ENCODE measurements around the gene CEMIP. TPM values are rescaled to one million over a fixed set of nuclear protein-coding genes. Genes with fewer than 3 reads are reported as not detected.

Gene CEMIP
- polyA plus RNA-seq, 1 donor (not counting 4 experiments of a cell fraction or from before 2014, with no cell fraction given), result 2.3 TPM

GRCh38 chr15:80967991-80968510 is 188.9 kb downstream of the CEMIP start:
- FAIRE-seq, result no peak
- H3K4me1 ChIP-seq (ENCODE audit: control insufficient read depth, extremely low read depth, insufficient read depth, low read length), result peaks cover 9% of the 10 kb centered on the region
- H3K9me1 ChIP-seq (ENCODE audit: control insufficient read depth, extremely low read depth, insufficient read depth, low read length), result no peaks in the 10 kb centered on the region
- no peak overlapping the region for H3K9ac ChIP-seq (ENCODE audit: control insufficient read depth, extremely low read depth, insufficient read depth, low read length)
- H3K36me3 ChIP-seq (ENCODE audit: control insufficient read depth in 2 of 2, extremely low read depth in 1 of 2, insufficient read depth in 2 of 2, low read length in 2 of 2), result peaks cover 2 to 6% of the 10 kb centered on the region in 2 experiments
- H2AFZ ChIP-seq (ENCODE audit: control insufficient read depth, low read length), result no peak overlapping the region
- TF ChIP-seq CTCF (optimal IDR thresholded peaks at IDR 0.05 in 1 of 3, IDR thresholded peaks at IDR 0.05 in 1 of 3, conservative IDR thresholded peaks at IDR 0.05 in 1 of 3; ENCODE audit: extremely low read depth in 1 of 3, insufficient read depth in 2 of 3, low read length in 3 of 3) (no peak), EZH2 (IDR thresholded peaks at IDR 0.05; ENCODE audit: low read length) (no peak)
- H3K27ac ChIP-seq (ENCODE audit: control insufficient read depth, insufficient read depth, low read length), result no peak overlapping the region
- no peaks in the 10 kb centered on the region for H3K79me2 ChIP-seq (ENCODE audit: control insufficient read depth, insufficient read depth, low read length)
- H3K4me3 ChIP-seq (ENCODE audit: control insufficient read depth in 2 of 3, extremely low read depth in 1 of 3, insufficient read depth in 2 of 3, low read depth in 1 of 3, low read length in 3 of 3), result no peak overlapping the region
- no peaks in the 10 kb centered on the region for H4K20me1 ChIP-seq (ENCODE audit: control insufficient read depth, extremely low read depth, insufficient read depth, low read length)
- H3K9me3 ChIP-seq (ENCODE audit: control insufficient read depth, low read depth, low read length), result no peaks in the 10 kb centered on the region
- dilution Hi-C loops (cut with MboI; ENCODE audit: extremely low pct_ligation_motif_present, low sequenced_read_pairs), result no loop called here
- no peak overlapping the region for H3K4me2 ChIP-seq (ENCODE audit: control insufficient read depth, extremely low read depth, insufficient read depth, low read depth, low read length)
- no peak for DNase-seq (ENCODE audit: low read depth, low spot score)
- H3K27me3 ChIP-seq (ENCODE audit: control insufficient read depth, extremely low read depth, insufficient read depth, low read length), result no peaks in the 10 kb centered on the region

GRCh38 chr15:80969316-80969715 is 190.1 kb downstream of the CEMIP start:
- H3K9ac ChIP-seq (ENCODE audit: control insufficient read depth, extremely low read depth, insufficient read depth, low read length), result no peak overlapping the region
- H3K4me2 ChIP-seq (ENCODE audit: control insufficient read depth, extremely low read depth, insufficient read depth, low read depth, low read length), result no peak overlapping the region
- H3K9me3 ChIP-seq (ENCODE audit: control insufficient read depth, low read depth, low read length), result no peaks in the 10 kb centered on the region
- DNase-seq (ENCODE audit: low read depth, low spot score) (no peak), FAIRE-seq (no peak)
- no peak for TF ChIP-seq CTCF (optimal IDR thresholded peaks at IDR 0.05 in 1 of 3, IDR thresholded peaks at IDR 0.05 in 1 of 3, conservative IDR thresholded peaks at IDR 0.05 in 1 of 3; ENCODE audit: extremely low read depth in 1 of 3, insufficient read depth in 2 of 3, low read length in 3 of 3)
- no peak for TF ChIP-seq EZH2 (IDR thresholded peaks at IDR 0.05; ENCODE audit: low read length)
- H3K79me2 ChIP-seq (ENCODE audit: control insufficient read depth, insufficient read depth, low read length), result peaks cover 3% of the 10 kb centered on the region
- no peaks in the 10 kb centered on the region for H4K20me1 ChIP-seq (ENCODE audit: control insufficient read depth, extremely low read depth, insufficient read depth, low read length)
- H3K9me1 ChIP-seq (ENCODE audit: control insufficient read depth, extremely low read depth, insufficient read depth, low read length), result no peaks in the 10 kb centered on the region
- no peak overlapping the region for H3K27ac ChIP-seq (ENCODE audit: control insufficient read depth, insufficient read depth, low read length)
- H3K4me1 ChIP-seq (ENCODE audit: control insufficient read depth, extremely low read depth, insufficient read depth, low read length), result peaks cover 9% of the 10 kb centered on the region
- no peaks in the 10 kb centered on the region for H3K27me3 ChIP-seq (ENCODE audit: control insufficient read depth, extremely low read depth, insufficient read depth, low read length)
- no peak overlapping the region for H2AFZ ChIP-seq (ENCODE audit: control insufficient read depth, low read length)
- no peak overlapping the region for H3K4me3 ChIP-seq (ENCODE audit: control insufficient read depth in 2 of 3, extremely low read depth in 1 of 3, insufficient read depth in 2 of 3, low read depth in 1 of 3, low read length in 3 of 3)
- peaks cover 2 to 9% of the 10 kb centered on the region in 2 experiments for H3K36me3 ChIP-seq (ENCODE audit: control insufficient read depth in 2 of 2, extremely low read depth in 1 of 2, insufficient read depth in 2 of 2, low read length in 2 of 2)
- dilution Hi-C loops (cut with MboI; ENCODE audit: extremely low pct_ligation_motif_present, low sequenced_read_pairs), result no loop called here

All from keratinocyte (primary cell).